WERI-Rb-1 (cell line): ENCODE results near the gene ZNF607.
"Not testable (repeated sequence)": the region's sequence is repeated elsewhere in the genome, so short reads cannot be mapped to it uniquely, and the experiment has no call there.

Experiments used
- DNase-seq: peaks from one replicate; pipeline ENCODE4 v3.0.0-alpha.2; 2020
- H3K27ac ChIP-seq: fragments of 250-450 bp; sonication (Bioruptor Pico); 2 replicates; pipeline ENCODE4 v1.5.1; 2020; ENCODE audit warnings: mild to moderate bottlenecking, moderate library complexity
- H3K27me3 ChIP-seq: fragments of 250-450 bp; sonication (Bioruptor Pico); 2 replicates; pipeline ENCODE4 v1.5.1; 2021; ENCODE audit warnings: mild to moderate bottlenecking, low read depth, moderate library complexity; ENCODE audit not compliant: insufficient read depth, severe bottlenecking
- H3K36me3 ChIP-seq: fragments of 250-450 bp; sonication (Bioruptor Pico); 2 replicates; pipeline ENCODE4 v1.5.1; 2020; ENCODE audit warnings: mild to moderate bottlenecking, moderate library complexity
- H3K4me3 ChIP-seq: 2 replicates; pipeline ENCODE4 v1.5.1; 2011; ENCODE audit warnings: low read depth, mild to moderate bottlenecking, control low read depth, low read length
- H3K9me3 ChIP-seq: fragments of 250-450 bp; sonication (Bioruptor Pico); 2 replicates; pipeline ENCODE4 v1.5.1; 2021; ENCODE audit warnings: mild to moderate bottlenecking, moderate library complexity; ENCODE audit not compliant: severe bottlenecking
- TF ChIP-seq, protein P1 (sequence below): IDR thresholded peaks from 2 replicates; pipeline ENCODE4 v1.5.1; 2011; ENCODE audit warnings: low read depth, mild to moderate bottlenecking, control low read depth, inconsistent platforms, low read length

Gene ZNF607

DNA sequence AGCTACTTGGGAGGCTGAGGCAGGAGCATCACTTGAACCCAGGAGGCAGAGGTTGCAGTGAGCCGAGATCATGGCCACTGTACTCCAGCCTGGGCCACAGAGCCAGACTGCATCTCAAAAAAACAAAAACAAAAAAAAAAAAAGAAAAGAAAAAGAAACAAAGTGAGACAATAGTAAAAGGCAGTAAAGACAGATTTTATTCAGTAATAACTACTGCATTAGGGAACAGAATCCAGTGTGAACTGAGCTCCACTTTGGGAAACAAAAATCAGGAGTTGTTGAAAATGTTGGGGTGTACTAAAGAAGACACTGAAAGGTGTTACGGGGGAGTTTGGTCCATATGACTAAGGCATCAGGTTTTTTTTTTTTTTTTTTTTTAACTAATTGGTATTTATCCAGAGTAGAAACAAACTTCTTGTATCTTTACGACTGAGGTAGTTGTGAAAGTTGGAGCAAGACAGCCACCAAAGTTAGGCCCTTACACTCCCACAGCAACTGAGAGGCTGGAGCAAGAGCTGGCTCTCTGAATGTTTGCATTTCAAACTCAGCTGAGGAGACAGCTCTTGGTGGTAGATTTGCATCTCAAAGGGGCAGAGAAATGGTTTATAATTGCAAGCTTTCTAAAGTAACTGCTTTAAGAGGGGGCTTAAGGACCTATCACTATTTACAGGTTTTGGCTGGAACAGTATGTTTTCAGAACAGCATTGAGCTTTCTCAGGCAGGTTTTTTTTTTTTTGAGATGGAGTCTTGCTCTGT, 24.2 kb downstream of the ZNF607 start:
- no peak for DNase-seq
- TF ChIP-seq, protein P1, sequence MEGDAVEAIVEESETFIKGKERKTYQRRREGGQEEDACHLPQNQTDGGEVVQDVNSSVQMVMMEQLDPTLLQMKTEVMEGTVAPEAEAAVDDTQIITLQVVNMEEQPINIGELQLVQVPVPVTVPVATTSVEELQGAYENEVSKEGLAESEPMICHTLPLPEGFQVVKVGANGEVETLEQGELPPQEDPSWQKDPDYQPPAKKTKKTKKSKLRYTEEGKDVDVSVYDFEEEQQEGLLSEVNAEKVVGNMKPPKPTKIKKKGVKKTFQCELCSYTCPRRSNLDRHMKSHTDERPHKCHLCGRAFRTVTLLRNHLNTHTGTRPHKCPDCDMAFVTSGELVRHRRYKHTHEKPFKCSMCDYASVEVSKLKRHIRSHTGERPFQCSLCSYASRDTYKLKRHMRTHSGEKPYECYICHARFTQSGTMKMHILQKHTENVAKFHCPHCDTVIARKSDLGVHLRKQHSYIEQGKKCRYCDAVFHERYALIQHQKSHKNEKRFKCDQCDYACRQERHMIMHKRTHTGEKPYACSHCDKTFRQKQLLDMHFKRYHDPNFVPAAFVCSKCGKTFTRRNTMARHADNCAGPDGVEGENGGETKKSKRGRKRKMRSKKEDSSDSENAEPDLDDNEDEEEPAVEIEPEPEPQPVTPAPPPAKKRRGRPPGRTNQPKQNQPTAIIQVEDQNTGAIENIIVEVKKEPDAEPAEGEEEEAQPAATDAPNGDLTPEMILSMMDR, result no peak
- Histone ChIP-seq H3K27me3 (no peaks in the 10 kb centered on the region), H3K36me3 (peaks cover 31% of the 10 kb centered on the region), H3K9me3 (no peaks in the 10 kb centered on the region), H3K4me3 (no peak overlapping the region), H3K27ac (no peak overlapping the region)

DNA sequence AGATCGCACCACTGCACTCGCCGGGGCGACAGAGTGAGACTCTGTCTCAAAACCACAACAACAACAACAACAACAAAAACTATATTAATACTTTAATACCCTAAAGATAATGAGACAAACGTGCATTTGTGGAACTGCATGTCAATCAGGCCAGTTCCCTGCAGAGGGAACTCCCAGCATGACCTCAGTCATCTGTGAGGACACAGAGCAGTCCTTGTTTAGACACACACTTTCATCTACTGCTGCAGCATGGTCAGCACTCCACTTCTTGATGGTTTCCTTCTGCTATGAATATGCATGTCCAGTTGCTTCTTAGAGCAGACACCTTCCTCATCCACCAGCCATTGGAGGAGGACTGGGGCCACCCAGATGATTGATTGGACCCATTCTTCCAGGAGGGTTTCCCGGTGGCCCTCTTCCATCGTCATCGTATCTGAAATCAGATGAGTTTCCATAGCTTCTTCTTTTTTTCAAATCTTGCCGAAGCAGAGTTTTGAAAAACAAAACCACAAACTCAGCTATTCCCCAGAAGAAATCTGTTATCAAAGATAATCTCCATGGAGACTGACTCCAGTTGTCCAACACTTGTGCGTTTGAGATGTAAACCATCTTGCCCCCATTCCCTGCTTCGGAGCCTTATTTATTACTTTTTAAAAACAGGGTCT, 26.5 kb downstream of the ZNF607 start:
- H3K36me3 ChIP-seq, result peaks cover 10% of the 10 kb centered on the region
- no peak overlapping the region for H3K4me3 ChIP-seq
- no peak for DNase-seq

DNA sequence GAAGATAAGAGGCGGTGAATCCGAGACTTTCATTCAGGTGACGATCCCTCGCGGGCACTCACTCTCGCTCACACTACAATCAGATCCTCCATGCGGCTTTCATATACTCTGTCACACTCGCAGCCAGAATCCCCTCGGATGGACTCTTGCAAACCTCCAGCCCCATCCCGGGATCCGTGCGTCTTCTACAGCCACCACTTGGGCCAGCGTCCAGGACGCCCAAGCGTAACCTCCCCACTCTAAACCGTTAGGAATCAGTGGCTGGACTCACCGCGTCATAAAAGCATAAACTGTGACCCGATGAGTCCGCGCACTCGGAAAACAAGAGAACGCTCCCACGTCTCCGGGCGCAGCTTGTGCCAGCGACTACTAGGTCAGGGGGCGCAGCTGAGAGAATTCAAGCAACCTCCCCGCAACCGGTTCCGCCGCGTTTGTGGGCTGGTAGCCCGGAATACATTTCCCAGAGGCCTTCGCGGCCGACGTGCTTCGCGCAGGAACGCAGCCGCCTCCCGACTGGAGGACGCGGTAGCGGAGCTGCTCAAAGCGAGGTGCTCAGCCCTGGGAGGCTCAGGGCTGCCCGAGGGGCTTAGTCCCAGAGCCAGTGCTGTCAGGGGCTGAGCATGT, 27.6 kb downstream of the ZNF607 start:
- H3K9me3 ChIP-seq, result no peaks in the 10 kb centered on the region
- H3K27me3 ChIP-seq, result no peaks in the 10 kb centered on the region
- H3K27ac ChIP-seq, result peak overlapping the region; percentile 60
- TF ChIP-seq, protein P1, result peak; percentile 41
- DNase-seq, result peak; percentile 94
- H3K36me3 ChIP-seq, result peaks cover 8% of the 10 kb centered on the region; the same call in 1 of the 2 replicates
- peak overlapping the region; percentile 58 for H3K4me3 ChIP-seq

More for the DNA sequence above, 26.5 kb downstream of the ZNF607 start:
- Histone ChIP-seq H3K27ac (no peak overlapping the region), H3K27me3 (no peaks in the 10 kb centered on the region), H3K9me3 (no peaks in the 10 kb centered on the region)
- TF ChIP-seq, protein P1, result no peak

DNA sequence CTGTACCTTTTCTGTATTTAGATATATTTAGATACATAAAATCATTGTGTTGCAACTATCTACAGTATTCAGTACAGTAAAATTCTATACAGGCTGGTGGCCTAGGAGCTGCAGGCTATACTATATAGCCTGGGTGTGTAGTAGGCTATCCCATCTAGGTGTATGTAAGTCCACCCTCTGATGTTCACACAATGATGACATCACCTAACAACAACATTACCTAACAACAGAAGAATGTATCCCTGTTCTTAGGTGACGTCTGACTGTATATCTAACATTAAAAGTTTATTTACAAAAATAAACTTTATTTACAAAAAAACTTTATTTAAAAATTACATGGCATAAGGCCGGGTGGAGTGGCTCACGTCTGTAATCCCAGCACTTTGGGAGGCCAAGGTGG, 36.0 kb downstream of the ZNF607 start:
- TF ChIP-seq, protein P1, result no peak
- no peaks in the 10 kb centered on the region for H3K9me3 ChIP-seq

DNA sequence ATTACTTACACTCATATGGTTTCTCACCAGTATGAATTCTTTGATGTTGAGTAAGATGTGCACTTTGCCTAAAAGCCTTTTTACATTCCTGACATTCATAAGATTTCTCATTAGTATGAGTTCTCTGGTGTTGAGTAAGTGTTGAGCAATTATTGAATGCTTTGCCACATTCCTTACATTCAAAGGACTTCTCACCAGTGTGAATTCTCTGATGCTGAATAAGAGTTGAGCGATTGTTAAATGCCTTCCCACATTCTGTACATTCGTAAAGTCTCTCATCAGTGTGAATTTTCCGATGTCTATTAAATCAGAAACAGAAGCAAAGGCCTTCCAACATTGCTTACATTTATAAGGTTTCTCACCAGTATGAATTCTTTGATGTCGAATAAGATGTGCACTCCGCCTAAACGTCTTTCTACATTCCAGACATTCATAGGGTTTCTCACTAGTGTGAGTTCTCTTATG, 50.1 kb downstream of the ZNF607 start:
- TF ChIP-seq, protein P1, result no peak

More for the DNA sequence above, 36.0 kb downstream of the ZNF607 start:
- DNase-seq, result no peak
- no peak overlapping the region for H3K27ac ChIP-seq
- H3K27me3 ChIP-seq, result no peaks in the 10 kb centered on the region
- no peak overlapping the region for H3K4me3 ChIP-seq
- no peaks in the 10 kb centered on the region; the same call in 1 of the 2 replicates for H3K36me3 ChIP-seq

DNA sequence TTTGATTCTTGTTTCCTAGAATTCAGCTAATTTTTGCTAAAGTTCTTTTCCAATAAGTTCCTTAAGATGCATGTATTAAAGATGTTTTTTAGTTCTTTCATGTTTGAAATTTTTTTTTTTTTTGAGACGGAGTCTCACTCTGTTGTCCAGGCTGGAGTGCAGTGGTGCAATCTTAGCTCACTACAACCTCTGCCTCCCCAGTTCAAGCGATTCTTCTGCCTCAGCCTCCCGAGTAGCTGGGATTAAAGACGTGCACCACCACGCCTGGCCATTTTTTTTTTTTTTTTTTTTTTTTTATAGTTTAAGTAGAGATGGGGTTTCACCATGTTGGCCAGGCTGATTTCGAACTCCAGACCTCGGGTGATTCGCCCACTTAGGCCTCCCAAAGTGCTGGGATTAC, 62.4 kb downstream of the ZNF607 start:
- H3K4me3 ChIP-seq, H3K27ac ChIP-seq, H3K9me3 ChIP-seq: not testable (repeated sequence)

More for the DNA sequence above, 50.1 kb downstream of the ZNF607 start:
- Histone ChIP-seq H3K9me3 (peaks cover 30% of the 10 kb centered on the region), H3K27ac (no peak overlapping the region), H3K4me3 (no peak overlapping the region), H3K27me3 (no peaks in the 10 kb centered on the region), H3K36me3 (no peaks in the 10 kb centered on the region)
- DNase-seq, result no peak

More for the DNA sequence above, 62.4 kb downstream of the ZNF607 start:
- not testable (repeated sequence) for H3K36me3 ChIP-seq, H3K27me3 ChIP-seq, DNase-seq
